ENCODE measurements around the gene PTPRE.
"Not testable (repeated sequence)": the region's sequence is repeated elsewhere in the genome, so short reads cannot be mapped to it uniquely, and the experiment has no call there.

GRCh38 chr10:128094596-128094995 lies 187.7 kb downstream of the PTPRE start:
- TF ChIP-seq, protein P1, sequence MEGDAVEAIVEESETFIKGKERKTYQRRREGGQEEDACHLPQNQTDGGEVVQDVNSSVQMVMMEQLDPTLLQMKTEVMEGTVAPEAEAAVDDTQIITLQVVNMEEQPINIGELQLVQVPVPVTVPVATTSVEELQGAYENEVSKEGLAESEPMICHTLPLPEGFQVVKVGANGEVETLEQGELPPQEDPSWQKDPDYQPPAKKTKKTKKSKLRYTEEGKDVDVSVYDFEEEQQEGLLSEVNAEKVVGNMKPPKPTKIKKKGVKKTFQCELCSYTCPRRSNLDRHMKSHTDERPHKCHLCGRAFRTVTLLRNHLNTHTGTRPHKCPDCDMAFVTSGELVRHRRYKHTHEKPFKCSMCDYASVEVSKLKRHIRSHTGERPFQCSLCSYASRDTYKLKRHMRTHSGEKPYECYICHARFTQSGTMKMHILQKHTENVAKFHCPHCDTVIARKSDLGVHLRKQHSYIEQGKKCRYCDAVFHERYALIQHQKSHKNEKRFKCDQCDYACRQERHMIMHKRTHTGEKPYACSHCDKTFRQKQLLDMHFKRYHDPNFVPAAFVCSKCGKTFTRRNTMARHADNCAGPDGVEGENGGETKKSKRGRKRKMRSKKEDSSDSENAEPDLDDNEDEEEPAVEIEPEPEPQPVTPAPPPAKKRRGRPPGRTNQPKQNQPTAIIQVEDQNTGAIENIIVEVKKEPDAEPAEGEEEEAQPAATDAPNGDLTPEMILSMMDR (IDR thresholded peaks at IDR 0.05; ENCODE audit: poor library complexity, severe bottlenecking) = not testable (repeated sequence)
- TF ChIP-seq TAF1 (IDR thresholded peaks at IDR 0.05; ENCODE audit: low read depth); EZH2 (IDR thresholded peaks at IDR 0.05; ENCODE audit: borderline replicate concordance, insufficient read depth, low read length, poor library complexity, severe bottlenecking); SMC3 (conservative IDR thresholded peaks at IDR 0.05; ENCODE audit: poor library complexity); RAD21 (conservative IDR thresholded peaks at IDR 0.05); EP300 (conservative IDR thresholded peaks at IDR 0.05; ENCODE audit: poor library complexity, severe bottlenecking); REST (IDR thresholded peaks at IDR 0.05; ENCODE audit: borderline replicate concordance): not testable (repeated sequence)

Measured in neural cell (in vitro differentiated cells).